AG09309 (cell line): Measurements from ENCODE around the gene UCK2.
"Not testable (repeated sequence)": the region's sequence is repeated elsewhere in the genome, so short reads cannot be mapped to it uniquely, and the experiment has no call there.

Source experiments
- DNase-seq: peaks from one replicate; pipeline ENCODE4 v3.0.0-alpha.2; 2010; ENCODE audit warnings: low read depth
- H3K4me3 ChIP-seq: 2 replicates; pipeline ENCODE4 v1.5.1; 2011; ENCODE audit warnings: mild to moderate bottlenecking, low read depth, low read length, moderate library complexity; ENCODE audit not compliant: control insufficient read depth
- CTCF ChIP-seq: IDR thresholded peaks from 2 replicates; pipeline ENCODE4 v1.5.1; 2011; ENCODE audit warnings: mild to moderate bottlenecking, low read depth, low read length, inconsistent platforms; ENCODE audit not compliant: insufficient read depth, control insufficient read depth; ENCODE audit errors: missing control alignments

Gene UCK2

GRCh38 chr1:165827268-165828102 lies at the start of gene UCK2:
Gene UCK2 (plus strand): TSS chr1:165827614. CDS start chr1:165827834, 220 bp downstream.
- peak within 1 kb of the TSS; percentile 95 for H3K4me3 ChIP-seq
- TF ChIP-seq CTCF, result no peak
- DNase-seq, result no peak

GRCh38 chr1:165778197-165778596 lies 49.2 kb upstream of the UCK2 start:
- not testable (repeated sequence) for DNase-seq

GRCh38 chr1:165783519-165783918 lies 43.9 kb upstream of the UCK2 start:
- H3K4me3 ChIP-seq, DNase-seq: not testable (repeated sequence)

More at GRCh38 chr1:165778197-165778596, 49.2 kb upstream of the UCK2 start:
- H3K4me3 ChIP-seq, result not testable (repeated sequence)

- no peak overlapping the region for H3K4me3 ChIP-seq
- TF ChIP-seq CTCF, result no peak
- no peak for DNase-seq
These were observed 39.7 kb upstream of the UCK2 start for GRCh38 chr1:165787741-165788140.

- H3K4me3 ChIP-seq, result no peak overlapping the region
- no peak for DNase-seq
- TF ChIP-seq CTCF, result no peak
These were observed 33.5 kb upstream of the UCK2 start for GRCh38 chr1:165793951-165794350.

GRCh38 chr1:165795894-165796293 lies 31.5 kb upstream of the UCK2 start:
- H3K4me3 ChIP-seq, result no peak overlapping the region
- TF ChIP-seq CTCF, result no peak
- no peak for DNase-seq

- DNase-seq, result no peak
- no peak overlapping the region for H3K4me3 ChIP-seq
- no peak for TF ChIP-seq CTCF
These were observed 28.0 kb upstream of the UCK2 start for GRCh38 chr1:165799387-165799786.

- not testable (repeated sequence) for DNase-seq, H3K4me3 ChIP-seq
These were observed 22.9 kb upstream of the UCK2 start for GRCh38 chr1:165804513-165804912.
